GM18858 (cell line): ENCODE data around the gene PRKCD.
A peak's percentile ranks its signal among the peaks of the same experiment; 100 is the strongest.

ENCODE experiments used
- ATAC-seq: cut with Tn5 transposase; IDR thresholded peaks from one replicate; pipeline ENCODE4 v1.9.1; 2021; ENCODE audit not compliant: unreplicated experiment

PRKCD gene

GRCh38 chr3:53169832-53170324, 8.9 kb downstream of the PRKCD start:
- ATAC-seq: no peak

GRCh38 chr3:53170325-53171063, 9.5 kb downstream of the PRKCD start:
- no peak for ATAC-seq

- ATAC-seq: no peak
Measured at GRCh38 chr3:53171064-53171418, 10.0 kb downstream of the PRKCD start.

GRCh38 chr3:53171827-53172505, 11.0 kb downstream of the PRKCD start:
- no peak for ATAC-seq

- ATAC-seq: no peak
Measured at GRCh38 chr3:53173107-53173506, 12.1 kb downstream of the PRKCD start.

- peak; percentile 45 for ATAC-seq
Measured at GRCh38 chr3:53174346-53175250, 13.6 kb downstream of the PRKCD start.

- ATAC-seq: no peak
Measured at GRCh38 chr3:53175613-53176540, 14.9 kb downstream of the PRKCD start.

- no peak for ATAC-seq
Measured at GRCh38 chr3:53178246-53178645, 17.2 kb downstream of the PRKCD start.

GRCh38 chr3:53179580-53179979, 18.6 kb downstream of the PRKCD start:
- ATAC-seq: no peak

- ATAC-seq: peak; percentile 90
Measured at GRCh38 chr3:53180305-53181023, 19.5 kb downstream of the PRKCD start.

- ATAC-seq: no peak
Measured at GRCh38 chr3:53181024-53181371, 20.0 kb downstream of the PRKCD start.

GRCh38 chr3:53181528-53181927, 20.5 kb downstream of the PRKCD start:
- ATAC-seq: no peak

- no peak for ATAC-seq
Measured at GRCh38 chr3:53182764-53183355, 21.9 kb downstream of the PRKCD start.

- ATAC-seq: no peak
Measured at GRCh38 chr3:53183514-53183913, 22.5 kb downstream of the PRKCD start.

- no peak for ATAC-seq
Measured at GRCh38 chr3:53184701-53185100, 23.7 kb downstream of the PRKCD start.

GRCh38 chr3:53185761-53186465, 24.9 kb downstream of the PRKCD start:
- no peak for ATAC-seq

- no peak for ATAC-seq
Measured at GRCh38 chr3:53186726-53187125, 25.7 kb downstream of the PRKCD start.

GRCh38 chr3:53187430-53187829, 26.4 kb downstream of the PRKCD start:
- ATAC-seq: no peak

- no peak for ATAC-seq
Measured at GRCh38 chr3:53188136-53188685, 27.2 kb downstream of the PRKCD start.
